IPS-18c (cell line): ENCODE measurements around the gene TMEM80.
A peak's percentile ranks its signal among the peaks of the same experiment; 100 is the strongest.

Source experiments
- H3K4me3 ChIP-seq: 2 replicates; pipeline ENCODE4 v1.7.0; 2013; ENCODE audit warnings: low read depth, mild to moderate bottlenecking, low read length, moderate library complexity; ENCODE audit not compliant: insufficient read depth
- H3K9me3 ChIP-seq: one replicate; pipeline ENCODE4 v1.6.1; 2013; ENCODE audit warnings: mild to moderate bottlenecking, low read length, moderate library complexity; ENCODE audit not compliant: control insufficient read depth, insufficient read depth

Gene TMEM80

DNA sequence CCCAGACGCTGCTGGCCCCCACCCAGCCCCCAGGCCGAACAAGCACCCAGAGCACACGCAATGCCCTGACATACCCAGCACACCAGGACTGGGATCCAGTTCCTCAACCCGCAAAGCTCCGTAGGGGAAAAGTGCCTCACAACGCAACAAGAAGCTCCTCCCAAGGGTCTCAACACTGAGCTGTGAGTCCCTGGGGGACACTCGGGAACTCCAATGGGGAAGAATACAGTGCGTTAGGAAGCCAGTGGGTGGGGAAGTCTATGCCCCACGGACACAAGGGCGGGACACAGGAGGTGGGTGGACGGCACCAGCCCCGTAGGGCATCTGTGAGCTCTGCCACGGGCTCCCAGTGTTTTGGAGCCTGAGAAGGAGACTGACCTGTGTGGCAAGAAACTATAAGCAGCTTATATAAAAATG is 2.2 kb upstream of the TMEM80 start:
- no peak overlapping the region for H3K4me3 ChIP-seq

DNA sequence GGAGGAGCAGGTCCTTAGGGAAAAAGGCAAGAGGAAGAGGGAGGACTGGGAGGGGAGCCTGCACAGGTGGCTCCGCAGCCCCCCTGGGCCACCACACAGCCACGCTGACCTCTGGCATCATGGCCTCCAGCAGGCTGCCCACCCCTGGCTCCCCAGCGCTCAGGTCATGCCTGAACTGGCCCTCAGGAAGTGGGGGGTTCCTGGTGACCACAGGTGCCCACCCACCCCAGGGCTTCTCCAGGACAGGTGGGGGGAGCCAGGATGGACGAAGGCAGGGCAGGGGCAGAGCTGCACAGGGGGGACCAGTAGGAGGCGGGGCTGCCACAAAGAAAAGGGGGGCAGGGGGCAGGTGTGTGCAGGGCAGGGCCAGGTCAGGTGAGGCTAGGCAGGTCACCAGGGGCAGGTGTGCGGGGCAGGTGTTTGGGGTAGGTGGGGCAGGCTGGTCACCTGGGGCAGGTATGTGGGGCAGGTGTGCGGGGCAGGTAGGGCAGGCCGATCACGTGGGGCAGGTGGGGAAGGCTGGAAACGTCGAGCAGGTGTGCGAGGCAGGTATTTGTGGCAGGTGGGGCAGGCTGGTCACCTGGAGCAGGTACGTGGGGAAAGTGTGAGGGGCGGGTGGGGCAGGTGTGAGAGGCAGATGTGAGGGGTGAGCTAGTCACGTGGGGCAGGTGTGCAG is 1.6 kb upstream of the TMEM80 start:
- H3K9me3 ChIP-seq, result peaks cover 2% of the 10 kb centered on the region
- peak overlapping the region; percentile 44 for H3K4me3 ChIP-seq

More for the DNA sequence above, 2.2 kb upstream of the TMEM80 start:
- peaks cover 2% of the 10 kb centered on the region for H3K9me3 ChIP-seq

DNA sequence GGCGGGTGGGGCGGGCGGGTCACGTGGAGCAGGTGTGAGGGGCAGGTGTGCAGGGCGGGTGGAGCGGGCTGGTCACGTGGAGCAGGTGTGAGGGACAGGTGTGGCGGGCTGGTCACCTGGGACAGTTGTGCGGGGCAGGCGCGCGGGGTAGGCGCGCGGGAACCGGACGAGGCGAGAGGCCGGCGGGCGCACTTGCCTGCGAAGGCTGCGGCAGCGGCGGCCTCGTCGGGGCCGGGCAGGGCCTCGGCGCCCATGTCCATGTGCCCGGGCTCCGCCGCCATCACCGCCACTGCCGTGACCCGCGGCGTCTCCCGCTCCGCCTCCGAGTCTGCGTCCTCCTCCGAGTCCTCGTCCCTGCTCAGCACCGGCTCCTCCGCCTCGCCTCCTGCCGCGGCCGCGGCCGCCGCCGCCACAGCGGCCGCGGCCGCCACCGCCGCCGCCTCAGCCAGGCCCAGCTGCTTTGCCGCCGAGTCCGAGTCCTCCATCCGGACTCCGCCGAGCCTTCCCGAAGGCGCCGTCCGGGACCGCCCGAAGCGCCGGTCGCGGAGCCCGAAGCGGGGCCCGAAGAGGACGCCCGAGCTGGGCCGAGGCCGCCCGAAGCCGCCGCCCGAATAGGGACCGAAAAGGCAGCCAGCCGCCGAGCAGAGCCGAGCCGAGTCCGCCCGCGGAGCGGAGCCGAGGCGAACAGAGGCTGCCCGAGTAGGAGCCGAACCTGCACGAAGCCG is 891 bp upstream of the TMEM80 start, which contains the start of gene DEAF1:
DEAF1 (minus strand) TSS at position 660 of the 725 bp plus-strand sequence; CDS start at position 485, 175 bp downstream.
- H3K4me3 ChIP-seq, result peak within 1 kb of the TSS; percentile 67
- peaks cover 2% of the 10 kb centered on the region for H3K9me3 ChIP-seq

DNA sequence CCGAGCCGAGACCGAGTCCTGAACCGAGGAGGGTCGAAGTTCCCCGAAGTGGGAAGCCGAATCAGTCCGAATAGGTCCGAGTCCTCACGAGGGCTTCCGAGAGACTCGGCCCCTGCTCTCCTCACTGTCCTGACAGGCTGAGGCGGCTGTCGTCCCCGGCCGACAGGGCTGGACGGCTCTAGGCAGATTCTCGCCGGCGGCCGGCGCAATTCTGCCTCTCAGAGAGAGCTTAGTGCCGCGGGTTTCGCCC is 403 bp upstream of the TMEM80 start:
- Histone ChIP-seq H3K4me3 (peak overlapping the region; percentile 67), H3K9me3 (peaks cover 2% of the 10 kb centered on the region)

DNA sequence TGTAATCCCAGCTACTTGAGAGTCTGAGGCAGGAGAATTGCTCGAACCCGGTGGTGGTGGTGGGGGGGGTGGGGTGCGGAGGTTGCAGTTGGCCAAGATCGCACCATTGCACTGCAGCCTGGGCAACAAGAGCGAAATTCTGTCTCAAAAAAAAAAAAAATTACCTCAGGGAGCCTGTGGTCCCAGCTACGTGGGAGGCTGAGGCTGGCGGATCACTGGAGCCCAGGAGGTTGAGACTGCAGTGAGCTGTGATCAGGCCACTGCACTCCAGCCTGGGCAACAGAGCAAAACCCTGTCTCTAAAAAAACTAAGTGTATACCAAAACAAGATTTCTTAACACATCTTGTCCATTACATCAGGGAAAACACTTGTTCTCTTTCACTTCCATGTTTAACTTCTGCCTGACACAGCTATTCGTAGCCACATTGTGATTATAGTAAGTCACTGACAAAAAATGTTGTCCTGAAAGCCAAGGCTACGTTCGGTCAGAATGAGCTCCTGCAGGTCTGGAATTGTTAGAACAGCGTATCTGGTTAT is 1.4 kb downstream of the TMEM80 start:
- Histone ChIP-seq H3K9me3 (peaks cover 2% of the 10 kb centered on the region), H3K4me3 (no peak overlapping the region)

DNA sequence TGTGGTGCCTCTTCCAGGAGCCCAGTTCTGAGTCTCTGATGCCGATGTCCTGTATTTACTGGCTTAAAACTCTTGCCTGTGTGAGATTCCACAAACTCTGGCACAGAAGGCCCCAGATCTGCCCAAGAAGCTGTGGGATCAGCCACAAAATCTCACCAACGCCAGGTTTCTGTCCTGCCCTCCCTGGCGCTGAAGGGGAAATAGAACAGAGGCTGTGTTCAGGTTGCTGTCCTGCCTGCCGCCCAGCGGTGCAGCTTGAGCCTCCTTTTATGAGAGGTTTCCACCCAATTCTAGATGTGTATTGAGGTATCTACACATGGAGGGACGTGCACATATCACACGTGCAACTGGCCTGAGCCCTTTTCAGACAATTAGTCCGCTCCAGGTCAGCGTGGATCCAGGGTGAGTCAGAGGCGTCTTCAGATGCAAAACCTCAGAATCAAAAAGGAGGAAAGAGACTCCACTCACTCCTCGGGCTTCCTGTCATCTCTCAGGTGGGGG is 2.2 kb downstream of the TMEM80 start:
- Histone ChIP-seq H3K9me3 (peaks cover 2% of the 10 kb centered on the region), H3K4me3 (no peak overlapping the region)

DNA sequence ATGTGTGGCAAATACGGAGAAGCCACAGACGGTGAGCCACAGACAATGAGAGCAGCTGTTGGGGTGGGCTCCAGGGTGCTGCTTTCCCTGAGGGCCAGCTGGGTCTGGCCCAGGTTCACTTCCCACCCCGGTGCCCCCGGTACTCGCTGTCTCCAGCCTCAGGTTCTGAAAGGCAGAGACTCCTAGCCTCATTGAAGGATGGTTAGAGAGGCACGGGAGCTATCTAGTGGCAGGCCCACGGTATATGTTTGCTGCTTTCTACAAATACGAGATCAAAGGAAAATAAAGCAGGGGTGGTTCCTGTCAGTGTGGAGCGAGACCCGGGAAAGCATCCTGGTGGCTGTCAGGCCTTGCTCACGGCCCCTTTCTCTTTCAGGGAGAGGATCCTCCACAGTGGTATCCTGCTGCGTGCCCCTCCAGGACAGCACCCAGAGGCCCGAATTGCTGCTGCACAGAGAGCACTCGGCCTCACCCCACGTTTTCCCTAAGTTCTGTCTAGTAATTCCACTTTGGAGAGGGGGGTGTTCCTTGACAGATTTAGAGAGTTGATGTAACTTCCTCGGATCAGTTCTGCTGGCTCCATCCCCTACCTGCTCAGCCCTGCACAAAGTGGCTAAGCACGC is 3.0 kb downstream of the TMEM80 start:
- H3K4me3 ChIP-seq, result no peak overlapping the region

DNA sequence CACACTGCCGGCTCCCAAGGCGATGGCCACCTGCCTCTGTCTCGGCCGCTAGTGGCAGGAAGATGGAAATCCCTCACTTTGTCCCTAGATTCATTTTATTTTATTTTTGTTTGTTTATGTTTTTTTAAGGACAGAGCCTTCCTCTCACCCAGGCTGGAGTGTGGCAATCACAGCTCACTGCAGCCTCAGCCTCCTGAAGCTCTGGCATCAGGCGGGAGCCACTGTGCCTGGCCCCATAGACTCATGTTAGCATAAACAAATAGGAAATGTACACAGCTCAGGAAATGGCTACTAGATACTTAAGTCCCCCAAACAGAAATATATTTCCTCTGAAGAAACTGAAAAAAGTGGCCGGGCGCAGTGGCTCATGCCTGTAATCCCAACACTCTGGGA is 3.5 kb downstream of the TMEM80 start:
- no peak overlapping the region for H3K4me3 ChIP-seq
- H3K9me3 ChIP-seq, result no peaks in the 10 kb centered on the region

More for the DNA sequence above, 3.0 kb downstream of the TMEM80 start:
- H3K9me3 ChIP-seq, result peaks cover 2% of the 10 kb centered on the region

DNA sequence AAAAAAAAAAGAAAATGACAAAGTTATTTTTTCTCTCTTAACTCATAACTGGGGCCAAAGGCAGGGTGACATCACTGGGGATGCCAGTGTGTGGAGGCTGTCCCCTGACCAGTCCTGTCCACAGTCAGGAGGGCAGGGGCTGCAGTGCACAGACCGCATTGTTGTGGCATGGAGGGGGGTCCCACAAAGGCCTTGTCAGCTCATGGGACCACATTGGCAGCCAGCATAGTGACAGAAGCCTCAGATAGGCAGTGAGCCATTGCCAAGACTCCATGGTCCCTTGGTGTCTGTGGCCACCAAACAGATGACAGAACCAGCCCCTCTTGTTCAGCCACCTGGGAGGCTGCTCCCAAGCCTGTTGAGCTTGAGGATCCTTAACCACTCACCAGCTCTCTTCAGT is 4.1 kb downstream of the TMEM80 start:
- no peak overlapping the region for H3K4me3 ChIP-seq
- no peaks in the 10 kb centered on the region for H3K9me3 ChIP-seq

DNA sequence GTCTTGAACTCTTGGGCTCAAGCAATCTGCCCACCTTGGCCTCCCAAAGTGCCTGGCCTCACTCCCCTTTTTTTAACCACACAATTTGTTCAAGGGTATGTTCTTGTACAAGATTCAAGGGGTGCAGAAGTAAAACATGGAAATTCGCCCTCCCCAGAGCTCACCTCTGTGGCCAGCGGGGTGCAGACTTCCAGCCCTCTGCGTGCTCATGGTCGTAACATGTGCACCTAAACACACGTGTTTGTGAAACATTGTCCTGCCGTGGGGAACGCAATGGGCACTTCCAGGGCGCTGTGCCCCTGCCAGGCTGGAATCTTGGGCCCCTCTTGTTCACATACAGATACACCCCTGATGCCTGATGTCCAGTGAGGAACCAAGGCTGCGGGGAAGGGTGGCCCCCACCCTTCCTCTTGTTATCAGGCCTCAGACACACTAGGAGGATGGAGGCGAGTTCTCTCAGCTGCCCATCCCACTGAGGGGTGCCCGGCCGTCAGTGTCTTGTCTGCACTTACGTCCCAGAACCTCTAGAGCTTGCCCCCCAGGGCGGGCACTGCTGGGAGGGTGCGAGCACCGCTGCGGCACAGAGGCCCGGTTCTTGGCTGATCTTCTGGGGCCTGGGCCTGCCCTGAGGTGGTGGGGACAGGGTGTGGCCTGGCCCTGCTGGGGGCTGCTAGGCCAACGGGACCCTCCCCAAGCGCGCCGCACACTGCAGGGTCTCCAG is 6.3 kb downstream of the TMEM80 start:
- Histone ChIP-seq H3K9me3 (no peaks in the 10 kb centered on the region), H3K4me3 (no peak overlapping the region)

DNA sequence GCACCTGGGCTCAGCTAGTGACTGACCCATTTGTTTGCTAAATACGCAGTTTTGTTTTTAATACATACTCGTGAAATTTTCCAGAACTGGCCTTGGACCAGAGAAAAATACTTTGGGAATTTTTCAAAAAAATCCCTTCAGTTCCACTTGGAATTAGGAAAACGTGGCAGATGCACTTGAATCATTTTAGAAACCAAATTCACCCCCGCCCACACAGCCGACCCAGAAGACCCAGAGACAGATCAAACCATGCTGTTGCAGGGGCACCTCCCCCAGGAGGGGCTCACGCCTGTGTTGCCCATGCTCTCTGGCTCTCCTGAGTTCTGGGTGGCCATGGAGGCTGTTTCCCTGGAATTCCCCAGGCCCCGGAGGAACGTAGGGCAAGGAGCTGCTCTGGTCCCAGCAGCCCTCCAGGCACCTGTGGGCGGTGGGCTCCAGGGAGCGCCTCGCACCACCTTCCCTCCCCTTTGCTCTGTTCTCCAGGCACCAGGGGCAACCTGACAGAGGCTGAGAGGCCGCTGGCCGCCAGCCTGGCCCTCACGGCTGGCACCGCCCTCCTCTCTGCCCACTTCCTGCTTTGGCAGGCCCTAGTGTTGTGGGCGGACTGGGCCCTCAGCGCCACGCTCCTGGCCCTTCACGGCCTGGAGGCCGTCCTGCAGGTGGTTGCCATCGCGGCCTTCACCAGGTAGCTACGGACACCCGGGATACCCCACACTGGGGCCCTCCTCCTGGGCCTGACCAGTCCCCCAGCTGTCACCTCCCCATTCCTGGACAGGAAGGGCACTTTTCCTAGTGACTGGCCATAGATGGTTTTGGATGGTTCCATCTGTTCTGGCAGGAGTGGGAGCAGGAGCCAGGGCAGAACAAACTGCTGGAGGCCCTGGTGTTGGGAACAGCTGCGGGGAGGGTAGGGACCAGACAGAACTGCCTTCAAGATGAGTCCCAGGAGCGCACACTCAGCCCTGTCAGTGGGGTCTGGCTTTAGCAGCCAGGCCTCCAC is 7.1 kb downstream of the TMEM80 start:
- Histone ChIP-seq H3K9me3 (no peaks in the 10 kb centered on the region), H3K4me3 (no peak overlapping the region)

DNA sequence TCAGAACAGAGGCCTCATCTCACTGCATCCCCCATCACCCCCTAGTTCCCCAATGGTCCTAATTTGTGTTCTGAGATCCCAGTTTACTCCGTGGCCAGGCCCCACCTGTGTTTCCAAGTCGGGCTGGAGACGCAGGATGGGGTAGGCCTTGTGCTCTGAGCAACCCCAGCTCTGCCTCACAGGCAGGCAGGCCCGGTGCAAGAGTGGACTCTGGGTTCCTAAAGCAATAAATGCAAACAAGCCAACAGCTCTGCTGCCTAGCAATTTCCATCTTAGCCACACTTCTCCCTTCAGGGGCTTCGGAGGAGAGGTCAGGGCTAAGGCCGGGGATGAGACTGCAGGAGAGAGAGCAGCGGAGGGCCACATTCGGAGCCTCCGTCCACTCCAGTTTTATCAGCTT is 7.9 kb downstream of the TMEM80 start:
- Histone ChIP-seq H3K4me3 (no peak overlapping the region), H3K9me3 (no peaks in the 10 kb centered on the region)

DNA sequence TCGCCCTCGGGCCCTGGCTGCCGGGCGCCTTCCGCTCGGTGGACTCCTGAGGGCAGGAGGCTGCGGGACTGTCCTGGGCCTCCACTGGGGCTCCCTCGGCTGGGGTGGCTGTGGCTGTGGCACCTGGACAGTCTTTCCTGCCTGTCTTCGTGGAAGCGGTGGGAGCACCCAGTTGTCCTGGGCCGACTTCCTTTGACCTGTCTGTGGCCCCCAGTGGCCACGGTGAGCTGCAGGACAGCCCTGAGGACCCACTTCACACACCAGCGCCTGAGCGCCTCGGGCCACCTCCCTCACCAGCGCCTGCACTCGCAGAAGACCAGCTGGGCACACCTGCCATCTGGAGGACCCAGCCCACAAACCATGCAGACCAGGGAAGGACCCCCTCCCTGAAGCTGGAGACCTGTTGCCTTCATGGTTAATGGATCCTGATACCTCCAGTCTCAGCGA is 8.6 kb downstream of the TMEM80 start:
- no peaks in the 10 kb centered on the region for H3K9me3 ChIP-seq
- H3K4me3 ChIP-seq, result no peak overlapping the region

DNA sequence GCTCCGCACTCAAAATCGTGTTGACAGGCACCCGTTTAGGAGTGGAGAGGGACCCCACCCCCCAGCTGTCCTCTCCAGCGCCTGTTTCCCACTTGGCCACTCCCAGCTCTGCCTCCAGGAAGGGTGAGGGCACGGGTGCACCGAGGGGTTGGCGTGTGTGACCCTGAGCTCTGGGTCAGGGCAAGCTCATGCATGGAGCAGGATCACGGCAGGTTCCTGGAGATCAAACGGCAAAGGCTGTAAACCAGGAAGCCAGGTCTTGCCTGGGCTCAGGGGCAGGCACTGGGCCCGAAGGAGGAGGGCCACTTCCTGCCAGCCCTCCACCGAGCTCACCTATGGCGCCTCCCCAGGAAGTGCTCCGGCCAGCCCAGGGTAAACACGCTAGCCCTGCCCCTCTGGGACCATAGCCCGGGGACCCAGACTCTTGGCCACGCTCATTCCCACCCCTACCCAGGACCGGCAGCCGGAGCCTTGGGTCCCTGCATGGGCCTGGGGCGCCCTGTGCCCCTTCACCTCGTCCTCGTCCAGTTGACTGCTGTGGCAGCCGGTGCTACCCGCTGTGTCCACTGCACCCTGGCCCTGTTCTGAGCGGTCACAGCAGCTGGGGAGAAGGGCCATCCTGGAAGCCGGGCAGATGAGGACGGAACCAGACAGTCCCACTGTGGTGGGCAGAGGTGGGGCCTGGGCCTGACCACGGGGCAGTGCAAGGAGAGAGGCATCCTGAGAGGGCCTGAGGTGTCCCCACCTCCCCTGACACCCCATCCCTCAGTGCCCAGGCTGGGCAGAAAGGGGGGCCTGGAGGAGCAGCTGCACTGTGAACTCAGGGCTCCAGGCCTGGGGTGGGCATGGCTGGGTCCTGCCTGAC is 9.4 kb downstream of the TMEM80 start:
- Histone ChIP-seq H3K4me3 (peak overlapping the region; percentile 57), H3K9me3 (no peaks in the 10 kb centered on the region)

DNA sequence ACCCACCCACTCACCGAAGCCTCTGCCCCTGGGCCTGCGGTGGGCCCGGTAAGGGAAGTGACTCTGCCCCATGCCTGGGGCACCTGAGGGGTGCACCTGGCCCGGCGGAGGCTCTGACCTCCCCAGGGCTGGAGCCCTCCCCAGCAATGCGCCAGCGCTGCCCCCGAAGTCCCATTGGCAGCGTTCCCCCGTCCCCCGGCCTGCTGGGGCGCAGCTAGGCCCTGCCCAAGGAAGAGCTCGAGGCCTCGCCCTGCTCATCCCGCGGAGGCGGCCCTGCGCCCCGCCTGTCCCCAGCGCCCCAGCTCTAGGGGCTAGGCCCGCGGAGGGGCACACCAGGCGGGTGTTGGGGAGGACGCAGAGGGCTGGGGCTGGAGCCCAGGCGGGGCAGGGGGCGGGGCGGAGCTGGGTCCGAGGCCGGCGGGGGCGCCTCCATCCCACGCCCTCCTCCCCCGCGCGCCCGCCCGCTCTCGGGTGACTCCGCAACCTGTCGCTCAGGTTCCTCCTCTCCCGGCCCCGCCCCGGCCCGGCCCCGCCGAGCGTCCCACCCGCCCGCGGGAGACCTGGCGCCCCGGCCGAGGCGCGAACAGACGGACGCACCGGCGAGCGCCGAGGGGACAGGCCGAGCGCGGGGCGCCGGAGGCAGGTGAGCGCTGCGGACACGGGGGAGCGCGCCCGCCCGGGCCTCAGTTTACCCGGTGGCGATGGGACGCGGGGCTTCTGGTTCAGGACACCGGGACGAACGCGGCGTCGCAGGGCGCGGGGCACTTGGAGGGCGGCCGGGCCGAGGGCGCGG is 10.2 kb downstream of the TMEM80 start, which contains the start of gene EPS8L2:
EPS8L2 (plus strand) TSS at position 586 of the 793 bp plus-strand sequence. CDS start 3,177 bp downstream, outside the sequence.
- Histone ChIP-seq H3K4me3 (peak within 1 kb of the TSS; percentile 57), H3K9me3 (no peaks in the 10 kb centered on the region)
